Heart right ventricle (tissue), 16 donors: Measurements from ENCODE around the gene CYREN. TPM values are rescaled to one million over a fixed set of nuclear protein-coding genes. Genes with fewer than 3 reads are reported as not detected.
A peak's percentile ranks its signal among the peaks of the same experiment; 100 is the strongest.
"Not testable (repeated sequence)": the region's sequence is repeated elsewhere in the genome, so short reads cannot be mapped to it uniquely, and the experiment has no call there.

Experiments used
- ATAC-seq, 8 donors: fragments of 200-7000 bp; cut with Tn5 transposase; one replicate each; pipeline ENCODE4 v1.9.1; 2020; ENCODE audit warnings: mild to moderate bottlenecking in 8 of 8, moderate library complexity in 8 of 8, moderate number of reproducible peaks in 1 of 8
- DNase-seq, 2 donors: peaks; one replicate each; pipeline ENCODE4 v3.0.0-alpha.2; 2020
- H3K27ac ChIP-seq, 10 donors: fragments of 200-600 bp; sonication (generic) in 2 of 10; one replicate each; pipeline versions ENCODE4 v1.5.0 to v1.8.0; 2020 to 2022; ENCODE audit warnings: mild to moderate bottlenecking in 3 of 10
- H3K27me3 ChIP-seq, 7 donors: fragments of 200-600 bp; one replicate each; pipeline ENCODE4 v1.8.0; 2021 to 2022; ENCODE audit warnings: mild to moderate bottlenecking in 2 of 7
- H3K36me3 ChIP-seq, 9 donors: fragments of 200-600 bp; sonication (generic) in 1 of 9; one replicate each; pipeline versions ENCODE4 v1.5.0 to v1.8.0; 2020 to 2022; ENCODE audit warnings: mild to moderate bottlenecking in 2 of 9
- H3K4me1 ChIP-seq, 9 donors: fragments of 200-600 bp; sonication (generic) in 1 of 9; one replicate each; pipeline versions ENCODE4 v1.5.0 to v1.8.0; 2020 to 2022; ENCODE audit warnings: mild to moderate bottlenecking in 4 of 9
- H3K4me3 ChIP-seq, 10 donors: fragments of 200-600 bp; sonication (generic) in 2 of 10; one replicate each; pipeline versions ENCODE4 v1.5.0 to v1.8.0; 2020 to 2022; ENCODE audit warnings: mild to moderate bottlenecking in 7 of 10, moderate library complexity in 2 of 10
- H3K9me3 ChIP-seq, 11 donors: fragments of 200-600 bp in 10 of 11; sonication (generic) in 2 of 11; one replicate each; pipeline versions ENCODE4 v1.5.0 to v1.8.0; 2013 to 2022; ENCODE audit warnings: mild to moderate bottlenecking in 2 of 11, control low read depth in 1 of 11, moderate library complexity in 1 of 11
- WGBS, 2 donors: extraction: QIAGEN DNeasy Blood & Tissue Kit; methylation state at CpG; one replicate each; pipeline ENCODE4 v1.1.7; 2013; ENCODE audit warnings: inconsistent platforms in 1 of 2; 5-methylcytosine and 5-hydroxymethylcytosine counted together
- intact Hi-C, 10 donors: fragments of 100-400 bp; cut with DNase I; formaldehyde crosslinking; loops; one replicate each; pipeline versions ENCODE4 v1.11.1 to v1.14.2; 2022
- polyA plus RNA-seq, 2 donors: library from polyadenylated mRNA; stranded (reverse); fragments of 200-250 nt; gene quantifications; one replicate each; pipeline ENCODE4 v1.2.3, GENCODE V29; 2013
- total RNA-seq, 10 donors: library from RNA; stranded (reverse); fragmentation: NEBNext Ultra II Directional in 3 of 10; extraction: Animal tissue kit (Norgen Biotek cat#: 25700) in 3 of 10; gene quantifications; one replicate each; pipeline versions ENCODE4 v1.2.1 to v1.2.4, GENCODE V29; 2021 to 2023
- TF ChIP-seq, protein P1 (sequence below), 9 donors: fragments of 200-600 bp; sonication (generic) in 2 of 9; IDR thresholded peaks; one replicate each; pipeline versions ENCODE4 v1.5.0 to v1.8.0; 2021 to 2022; ENCODE audit warnings: antibody characterized with exemption in 9 of 9, mild to moderate bottlenecking in 5 of 9, moderate library complexity in 1 of 9
- donor health status: Arrhythmogenic right ventricular cardiomyopathy.
- donor health status: ischemic (EF 13 %, LVEDD 7.1; RV severe dilation, severe dysfunction).
- donor health status: healthy with polysubstance abuse.
- donor health status: DM: no; HTN: yes; CAD: no.
- donor health status: DM: no; HTN: no; CAD: no.
- donor health status: ischemic (EF 25% LVEDD 6.9; RV normal size, moderate dysfunction).
- donor health status: ischemic (EF 25% LVEDD 5.7; RV mildly dilated, moderate dysfunction).
- donor health status: healthy.
- donor health status: DM: yes; HTN: yes; CAD: no.
- donor health status: Ischemic cardiomyopathy.
- donor health status: ischemic (EF 35%, LVEDD 5.7; RV mildly dilated, moderate dysfunction).
- donor health status: nonischemic (EF 11% LVEDD 7.7; RV severe dilation, severe dysfunction).
- donor health status: DM: yes; HTN: yes; CAD: no.
- donor health status: PGD.
- donor health status: ischemic (EF 29% LVEDD 5.4; RV normal size, mild dysfunction).
- donor health status: nonischemic (EF 23%, LVEDD 6.1; RV moderate dilation, normal function).

The CYREN gene
- total and polyA plus RNA-seq, 12 donors = 16.0 to 33.3 (median 22.6) TPM

DNA sequence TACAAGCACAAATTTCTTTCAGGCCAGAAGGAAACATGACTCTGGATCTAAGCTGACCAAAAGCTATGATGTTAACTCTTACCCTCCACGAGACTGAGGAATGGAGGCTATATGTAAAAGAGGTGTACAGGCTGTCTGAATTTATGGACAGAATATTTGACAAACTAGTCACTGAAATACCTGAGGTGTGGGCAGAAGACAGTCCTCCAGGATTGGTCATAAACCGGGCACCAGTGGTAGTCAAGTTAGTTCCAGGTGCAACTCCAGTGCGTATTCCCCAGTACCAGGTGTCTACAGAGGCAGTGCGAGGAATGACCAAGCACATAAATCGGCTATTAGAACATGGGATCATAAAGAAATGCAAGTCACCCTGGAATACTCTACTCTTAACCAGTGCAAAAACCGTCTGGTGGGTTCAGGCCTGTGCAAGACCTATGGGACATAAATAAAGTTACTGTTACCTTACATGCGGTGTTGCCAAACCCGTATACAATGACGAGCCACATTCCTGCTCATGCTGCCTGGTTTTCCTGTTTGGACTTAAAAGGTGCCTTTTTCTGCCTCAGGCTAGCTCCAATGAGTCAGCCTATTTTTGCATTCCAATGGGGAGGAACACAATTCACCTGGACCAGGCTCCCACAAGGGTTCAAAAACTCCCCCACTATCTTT lies 6.7 kb upstream of the CYREN start:
- WGBS, 2 donors = 95 to 97% methylated on average over 9 of the region's 9 CpGs
- no peak overlapping the region for H3K4me3 ChIP-seq
- peaks cover 0 to 32% (median 13%) of the 10 kb centered on the region in 9 donors for H3K36me3 ChIP-seq
- peaks cover 0 to under 1% (median 0%) of the 10 kb centered on the region in 9 donors for H3K4me1 ChIP-seq
- TF ChIP-seq, protein P1, sequence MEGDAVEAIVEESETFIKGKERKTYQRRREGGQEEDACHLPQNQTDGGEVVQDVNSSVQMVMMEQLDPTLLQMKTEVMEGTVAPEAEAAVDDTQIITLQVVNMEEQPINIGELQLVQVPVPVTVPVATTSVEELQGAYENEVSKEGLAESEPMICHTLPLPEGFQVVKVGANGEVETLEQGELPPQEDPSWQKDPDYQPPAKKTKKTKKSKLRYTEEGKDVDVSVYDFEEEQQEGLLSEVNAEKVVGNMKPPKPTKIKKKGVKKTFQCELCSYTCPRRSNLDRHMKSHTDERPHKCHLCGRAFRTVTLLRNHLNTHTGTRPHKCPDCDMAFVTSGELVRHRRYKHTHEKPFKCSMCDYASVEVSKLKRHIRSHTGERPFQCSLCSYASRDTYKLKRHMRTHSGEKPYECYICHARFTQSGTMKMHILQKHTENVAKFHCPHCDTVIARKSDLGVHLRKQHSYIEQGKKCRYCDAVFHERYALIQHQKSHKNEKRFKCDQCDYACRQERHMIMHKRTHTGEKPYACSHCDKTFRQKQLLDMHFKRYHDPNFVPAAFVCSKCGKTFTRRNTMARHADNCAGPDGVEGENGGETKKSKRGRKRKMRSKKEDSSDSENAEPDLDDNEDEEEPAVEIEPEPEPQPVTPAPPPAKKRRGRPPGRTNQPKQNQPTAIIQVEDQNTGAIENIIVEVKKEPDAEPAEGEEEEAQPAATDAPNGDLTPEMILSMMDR (IDR thresholded peaks at IDR 0.05) = no peak
- H3K27me3 ChIP-seq = no peaks in the 10 kb centered on the region
- ATAC-seq = no peak
- DNase-seq = no peak
- intact Hi-C loops = loop anchor here in 3 of 10 donors (10.0 kb wide), 2 partner anchors 182 to 482 kb away; no protein-coding TSS in a partner anchor
- no peak overlapping the region for H3K27ac ChIP-seq
- H3K9me3 ChIP-seq = peaks cover 0 to 34% (median 22%) of the 10 kb centered on the region in 11 donors

DNA sequence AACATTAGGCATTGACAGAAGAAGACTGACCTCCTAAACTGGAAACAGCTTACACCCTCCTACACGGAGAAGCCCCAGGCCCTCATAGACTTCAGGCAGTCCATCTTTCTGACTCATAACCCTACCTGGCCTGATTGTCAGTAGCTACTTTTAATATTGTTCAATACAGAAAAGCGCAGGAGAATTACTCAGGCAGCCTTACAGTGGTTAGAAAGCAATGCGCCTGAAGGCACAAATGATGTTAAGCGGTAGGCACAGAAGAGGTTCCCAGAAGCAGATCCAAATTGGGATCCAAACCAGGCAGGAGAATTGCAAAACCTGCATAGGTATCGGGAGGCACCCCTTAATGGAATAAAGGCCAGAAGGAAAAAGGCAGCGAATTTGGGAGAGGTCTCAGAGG lies 5.4 kb upstream of the CYREN start:
- TF ChIP-seq, protein P1 (IDR thresholded peaks at IDR 0.05) = no peak
- DNase-seq = no peak
- Histone ChIP-seq H3K27ac (no peak overlapping the region), H3K9me3 (peaks cover 0 to 22% (median 10%) of the 10 kb centered on the region in 11 donors), H3K27me3 (no peaks in the 10 kb centered on the region), H3K4me3 (no peak overlapping the region), H3K36me3 (peaks cover 0 to 20% (median 2%) of the 10 kb centered on the region in 9 donors), H3K4me1 (peaks cover 0 to 13% (median 4%) of the 10 kb centered on the region in 9 donors)
- WGBS, 2 donors = 93% methylated on average over 6 of the region's 6 CpGs
- intact Hi-C loops = loop anchor here in 3 of 10 donors (10.0 kb wide), 2 partner anchors 181 to 481 kb away; no protein-coding TSS in a partner anchor
- no peak for ATAC-seq

DNA sequence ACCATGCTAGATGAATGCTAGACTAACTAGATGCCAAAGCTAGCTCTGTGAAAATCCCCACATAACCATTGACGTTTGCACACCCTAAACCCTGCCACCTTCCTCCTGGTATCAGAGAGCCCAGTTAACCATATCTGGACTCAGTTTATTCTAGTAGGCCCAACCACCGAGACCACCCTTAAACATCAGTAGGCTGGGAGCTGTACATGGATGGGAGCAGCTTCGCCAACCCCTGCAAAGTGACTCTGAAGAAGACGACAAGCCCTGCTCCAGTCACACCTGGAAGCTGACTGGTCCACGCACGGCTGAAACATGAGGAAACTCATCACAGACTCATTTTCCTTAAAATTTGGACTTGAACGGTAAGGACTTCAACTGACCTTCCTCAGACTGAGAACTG lies 4.4 kb upstream of the CYREN start:
- Histone ChIP-seq H3K36me3 (peaks cover 0 to 10% (median 0%) of the 10 kb centered on the region in 9 donors), H3K27ac (no peak overlapping the region), H3K4me3 (no peak overlapping the region), H3K4me1 (peaks cover 0 to 17% (median 5%) of the 10 kb centered on the region in 9 donors), H3K9me3 (peaks cover 0 to 12% (median 4%) of the 10 kb centered on the region in 11 donors), H3K27me3 (no peaks in the 10 kb centered on the region)
- ATAC-seq (no peak), DNase-seq (no peak)
- 96 to 97% methylated on average over 7 of the region's 7 CpGs for WGBS, 2 donors
- intact Hi-C loops = loop anchor here in 6 of 10 donors (5.0 to 10.0 kb wide), 3 partner anchors 180 to 488 kb away; no protein-coding TSS in a partner anchor
- TF ChIP-seq, protein P1 (IDR thresholded peaks at IDR 0.05) = no peak

DNA sequence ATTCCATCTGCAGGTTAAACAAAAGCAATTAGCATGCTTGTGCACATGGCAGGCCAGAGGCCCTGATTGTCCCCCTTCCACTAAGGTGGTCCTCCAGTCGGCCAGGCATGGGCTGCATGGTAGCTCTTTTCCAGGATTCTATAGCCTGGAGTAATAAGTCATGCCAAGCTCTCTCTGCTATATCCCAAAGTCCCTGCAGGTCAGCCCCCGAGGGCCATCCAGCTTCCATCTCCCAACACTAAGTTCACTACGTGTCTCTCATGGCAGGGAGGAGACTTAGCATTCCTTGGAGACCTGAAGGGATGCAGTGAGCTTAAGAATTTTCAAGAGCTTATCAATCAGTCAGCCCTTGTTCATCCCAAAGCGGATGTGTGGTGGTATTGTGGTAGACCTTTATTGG lies 3.4 kb upstream of the CYREN start:
- not testable (repeated sequence) for H3K4me3 ChIP-seq, H3K27ac ChIP-seq, DNase-seq, H3K27me3 ChIP-seq, H3K9me3 ChIP-seq, ATAC-seq, H3K36me3 ChIP-seq
- WGBS, 2 donors = 81 to 84% methylated on average over 4 of the region's 4 CpGs
- intact Hi-C loops = loop anchor here in 6 of 10 donors (5.0 to 10.0 kb wide), 3 partner anchors 179 to 487 kb away; no protein-coding TSS in a partner anchor
- peaks cover 7 to 27% (median 15%) of the 10 kb centered on the region in 9 donors for H3K4me1 ChIP-seq

DNA sequence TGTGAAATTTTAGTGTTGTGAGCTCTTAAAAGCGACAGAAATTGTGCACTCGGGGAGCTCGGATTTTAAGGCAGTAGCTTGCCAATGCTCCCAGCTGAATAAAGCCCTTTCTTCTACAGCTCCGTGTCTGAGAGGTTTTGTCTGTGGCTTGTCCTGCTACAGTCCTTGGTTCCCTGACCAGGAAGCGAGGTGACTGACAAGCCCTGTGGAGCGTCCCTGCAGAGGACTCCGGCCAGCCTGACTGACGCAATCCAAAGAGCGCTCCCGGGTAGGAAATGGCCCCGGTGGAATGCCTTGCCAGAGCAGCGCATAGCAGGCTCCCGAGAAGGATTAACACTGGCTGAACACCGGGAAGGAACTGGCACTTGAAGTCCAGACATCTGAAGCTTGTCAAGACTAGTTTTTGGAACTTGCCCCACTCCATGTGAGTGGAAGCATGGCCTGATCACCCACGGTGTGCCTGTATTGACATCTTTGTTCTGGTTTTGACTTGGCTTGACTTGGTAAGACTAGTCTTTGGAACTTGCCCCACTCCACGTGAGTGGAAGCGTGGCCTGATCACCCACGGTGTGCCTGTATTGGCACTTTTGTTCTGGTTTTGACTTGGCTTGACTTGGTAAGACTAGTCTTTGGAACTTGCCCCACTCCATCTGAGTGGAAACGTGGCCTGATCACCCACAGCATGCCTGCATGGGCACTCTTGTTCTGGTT lies 1.2 kb upstream of the CYREN start:
- Histone ChIP-seq H3K27ac (peak overlapping the region; percentile 90 to 99 (median 96)), H3K4me3 (peak overlapping the region in 8 of 10 donors; percentile 71 to 98 (median 74)), H3K36me3 (peaks cover 0 to 26% (median 13%) of the 10 kb centered on the region in 9 donors), H3K4me1 (peaks cover 12 to 48% (median 34%) of the 10 kb centered on the region in 9 donors)
- intact Hi-C loops = loop anchor here in 7 of 10 donors (2.0 to 10.0 kb wide), 6 partner anchors 23 to 484 kb away; partner anchors contain the start of genes AGBL3 (in 3 of the 7), TMEM140 (in 1 of the 7) and WDR91 (in 1 of the 7)
- ATAC-seq (peak in 4 of 8 donors; percentile 43 to 75 (median 51)), DNase-seq (peak; percentile 54 to 78)
- H3K27me3 ChIP-seq, H3K9me3 ChIP-seq: not testable (repeated sequence)
- WGBS, 2 donors = 42 to 53% methylated on average over 19 of the region's 19 CpGs
